OCI-M2 (cell line): ENCODE measurements around the gene SPEF2.
A peak's percentile ranks its signal among the peaks of the same experiment; 100 is the strongest.

ENCODE experiments used
- DNase-seq: peaks from one replicate; lab custom pipeline; 2025; ENCODE audit not compliant: unreplicated experiment; lab: John Stamatoyannopoulos, UW

The SPEF2 gene

GRCh38 chr5:35617435-35618303, at the start of gene SPEF2:
Gene SPEF2, plus strand, starts transcription at chr5:35617863. Its CDS starts 135 bp downstream, at chr5:35617998.
- DNase-seq = peak; percentile 29

- DNase-seq = no peak
These were observed 42.1 kb upstream of the SPEF2 start for GRCh38 chr5:35575578-35575977.

GRCh38 chr5:35587419-35587818, 30.2 kb upstream of the SPEF2 start:
- DNase-seq = no peak

- DNase-seq = no peak
These were observed 24.3 kb upstream of the SPEF2 start for GRCh38 chr5:35593338-35593737.

GRCh38 chr5:35598707-35599370, 18.8 kb upstream of the SPEF2 start:
- DNase-seq = no peak

- no peak for DNase-seq
These were observed 17.1 kb upstream of the SPEF2 start for GRCh38 chr5:35600591-35600990.

- no peak for DNase-seq
These were observed 8.5 kb upstream of the SPEF2 start for GRCh38 chr5:35608881-35609779.

GRCh38 chr5:35617060-35617434, 616 bp upstream of the SPEF2 start:
- no peak for DNase-seq

- DNase-seq = no peak
These were observed 607 bp downstream of the SPEF2 start for GRCh38 chr5:35618304-35618636.

- DNase-seq = no peak
These were observed 1.1 kb downstream of the SPEF2 start for GRCh38 chr5:35618781-35619180.

- DNase-seq = no peak
These were observed 5.3 kb downstream of the SPEF2 start for GRCh38 chr5:35622974-35623373.

- DNase-seq = no peak
These were observed 6.3 kb downstream of the SPEF2 start for GRCh38 chr5:35623991-35624390.

GRCh38 chr5:35626108-35626507, 8.4 kb downstream of the SPEF2 start:
- DNase-seq = no peak

- no peak for DNase-seq
These were observed 8.9 kb downstream of the SPEF2 start for GRCh38 chr5:35626553-35626952.

GRCh38 chr5:35634326-35634725, 16.7 kb downstream of the SPEF2 start:
- no peak for DNase-seq

- no peak for DNase-seq
These were observed 23.0 kb downstream of the SPEF2 start for GRCh38 chr5:35640623-35641022.

- no peak for DNase-seq
These were observed 26.9 kb downstream of the SPEF2 start for GRCh38 chr5:35644543-35644942.

GRCh38 chr5:35647128-35647527, 29.5 kb downstream of the SPEF2 start:
- no peak for DNase-seq

GRCh38 chr5:35647712-35648111, 30.0 kb downstream of the SPEF2 start:
- DNase-seq = no peak

GRCh38 chr5:35651002-35651756, 33.5 kb downstream of the SPEF2 start:
- DNase-seq = no peak

- DNase-seq = no peak
These were observed 39.1 kb downstream of the SPEF2 start for GRCh38 chr5:35656721-35657120.
